Activated T-helper 1 cell treated with anti-CD3 and anti-CD28 coated beads, Interleukin-2, amount 50 U/mL, for 16 hours (primary cell): Measurements from ENCODE around the gene CEP128.
"Not testable (repeated sequence)": the region's sequence is repeated elsewhere in the genome, so short reads cannot be mapped to it uniquely, and the experiment has no call there.

ENCODE experiments used
- DNase-seq, 2 donors: peaks; one replicate each; pipeline ENCODE4 v3.0.0-alpha.2; 2020; ENCODE audit warnings: low read depth in 1 of 2, low spot score in 1 of 2

The CEP128 gene

GRCh38 chr14:80954687-80955299 is 13.3 kb upstream of the CEP128 start:
- DNase-seq = peak; percentile 49 to 56

GRCh38 chr14:80953211-80953610 is 11.7 kb upstream of the CEP128 start:
- not testable (repeated sequence) for DNase-seq

- DNase-seq = no peak
These were observed 10.0 kb upstream of the CEP128 start for GRCh38 chr14:80951491-80951890.

GRCh38 chr14:80948291-80948690 is 6.8 kb upstream of the CEP128 start:
- no peak for DNase-seq

GRCh38 chr14:80946797-80947196 is 5.3 kb upstream of the CEP128 start:
- no peak for DNase-seq

- DNase-seq = no peak
These were observed 4.6 kb upstream of the CEP128 start for GRCh38 chr14:80946187-80946586.

GRCh38 chr14:80944861-80945617 is 3.5 kb upstream of the CEP128 start:
- DNase-seq = no peak

GRCh38 chr14:80942191-80942600 is 658 bp upstream of the CEP128 start:
- no peak for DNase-seq

- DNase-seq = no peak
These were observed 1.4 kb downstream of the CEP128 start for GRCh38 chr14:80940146-80940545.

GRCh38 chr14:80933686-80934085 is 7.9 kb downstream of the CEP128 start:
- DNase-seq = no peak

- DNase-seq = no peak
These were observed 8.3 kb downstream of the CEP128 start for GRCh38 chr14:80933282-80933681.

GRCh38 chr14:80930836-80931389 is 10.6 kb downstream of the CEP128 start:
- DNase-seq = peak in 1 of 2 donors; percentile 37

- DNase-seq = no peak
These were observed 11.4 kb downstream of the CEP128 start for GRCh38 chr14:80930095-80930494.

- no peak for DNase-seq
These were observed 14.2 kb downstream of the CEP128 start for GRCh38 chr14:80927083-80927989.

GRCh38 chr14:80926397-80927082 is 15.0 kb downstream of the CEP128 start:
- no peak for DNase-seq

GRCh38 chr14:80924365-80925103 is 17.0 kb downstream of the CEP128 start:
- DNase-seq = no peak

GRCh38 chr14:80923368-80923767 is 18.2 kb downstream of the CEP128 start:
- DNase-seq = no peak

- DNase-seq = no peak
These were observed 21.9 kb downstream of the CEP128 start for GRCh38 chr14:80919622-80920021.

GRCh38 chr14:80912013-80912412 is 29.5 kb downstream of the CEP128 start:
- DNase-seq = not testable (repeated sequence)

GRCh38 chr14:80906946-80907345 is 34.6 kb downstream of the CEP128 start:
- DNase-seq = no peak
